ENCODE data around the gene AMER3. TPM values are rescaled to one million over a fixed set of nuclear protein-coding genes. Genes with fewer than 3 reads are reported as not detected.

Gene AMER3
- total RNA-seq, 1 donor from 2014 or later: not detected

- no peak for DNase-seq (ENCODE audit: low read depth)
- TF ChIP-seq CTCF (conservative IDR thresholded peaks at IDR 0.05; ENCODE audit: low read depth, low read length): no peak
- no peak overlapping the region for H3K4me3 ChIP-seq (ENCODE audit: low read depth, low read length)
Observed at GRCh38 chr2:130740671-130741070, 14.7 kb upstream of the AMER3 start.

- DNase-seq (ENCODE audit: low read depth): no peak
- no peak for TF ChIP-seq CTCF (conservative IDR thresholded peaks at IDR 0.05; ENCODE audit: low read depth, low read length)
- H3K4me3 ChIP-seq (ENCODE audit: low read depth, low read length): no peak overlapping the region
Observed at GRCh38 chr2:130743278-130743677, 12.1 kb upstream of the AMER3 start.

GRCh38 chr2:130744287-130745117 is 10.8 kb upstream of the AMER3 start:
- no peak for DNase-seq (ENCODE audit: low read depth)
- TF ChIP-seq CTCF (conservative IDR thresholded peaks at IDR 0.05; ENCODE audit: low read depth, low read length): no peak
- no peak overlapping the region for H3K4me3 ChIP-seq (ENCODE audit: low read depth, low read length)

GRCh38 chr2:130749078-130749477 is 6.3 kb upstream of the AMER3 start:
- no peak for DNase-seq (ENCODE audit: low read depth)
- no peak overlapping the region for H3K4me3 ChIP-seq (ENCODE audit: low read depth, low read length)
- no peak for TF ChIP-seq CTCF (conservative IDR thresholded peaks at IDR 0.05; ENCODE audit: low read depth, low read length)

GRCh38 chr2:130749641-130750040 is 5.7 kb upstream of the AMER3 start:
- no peak for TF ChIP-seq CTCF (conservative IDR thresholded peaks at IDR 0.05; ENCODE audit: low read depth, low read length)
- no peak for DNase-seq (ENCODE audit: low read depth)
- H3K4me3 ChIP-seq (ENCODE audit: low read depth, low read length): no peak overlapping the region

- DNase-seq (ENCODE audit: low read depth): no peak
- no peak for TF ChIP-seq CTCF (conservative IDR thresholded peaks at IDR 0.05; ENCODE audit: low read depth, low read length)
Observed at GRCh38 chr2:130754811-130755210, 529 bp upstream of the AMER3 start.

More at GRCh38 chr2:130754811-130755210, 529 bp upstream of the AMER3 start:
- H3K4me3 ChIP-seq (ENCODE audit: low read depth, low read length): no peak overlapping the region
